GM23248 (cell line): ENCODE measurements around the gene RFX8. TPM values are rescaled to one million over a fixed set of nuclear protein-coding genes. Genes with fewer than 3 reads are reported as not detected.

Experiments used
- DNase-seq: peaks from one replicate; pipeline ENCODE4 v3.0.0-alpha.2; 2015
- H2AFZ ChIP-seq: fragments of 200-600 bp; sonication (generic); 2 replicates; pipeline ENCODE4 v1.6.1; 2016; ENCODE audit warnings: antibody characterized with exemption
- H3F3A ChIP-seq: fragments of 200-600 bp; sonication (generic); 2 replicates; pipeline ENCODE4 v1.6.1; 2016; ENCODE audit warnings: mild to moderate bottlenecking, antibody characterized with exemption, mixed run types; ENCODE audit not compliant: insufficient read depth
- H3K27ac ChIP-seq: fragments of 200-600 bp; sonication (generic); 2 replicates; pipeline ENCODE4 v1.5.1; 2016; ENCODE audit warnings: mild to moderate bottlenecking
- H3K27me3 ChIP-seq: fragments of 200-600 bp; sonication (generic); replicated peaks from 2 replicates; pipeline ENCODE4 v1.6.1; 2016; ENCODE audit warnings: mild to moderate bottlenecking; ENCODE audit not compliant: insufficient read depth
- H3K36me3 ChIP-seq: fragments of 200-600 bp; sonication (generic); 2 replicates; pipeline ENCODE4 v1.6.1; 2016; ENCODE audit warnings: low read depth, mild to moderate bottlenecking
- H3K4me1 ChIP-seq: fragments of 200-600 bp; sonication (generic); 2 replicates; pipeline ENCODE4 v1.6.1; 2016; ENCODE audit warnings: mild to moderate bottlenecking; ENCODE audit not compliant: insufficient read depth
- H3K4me2 ChIP-seq: fragments of 200-600 bp; sonication (generic); one replicate; pipeline ENCODE4 v1.6.1; 2016; ENCODE audit warnings: mild to moderate bottlenecking; ENCODE audit not compliant: unreplicated experiment
- H3K4me3 ChIP-seq: fragments of 200-600 bp; sonication (generic); 2 replicates; pipeline ENCODE4 v1.5.1; 2016; ENCODE audit warnings: mild to moderate bottlenecking
- H3K79me2 ChIP-seq: fragments of 200-600 bp; sonication (generic); 2 replicates; pipeline ENCODE4 v1.6.1; 2016; ENCODE audit warnings: mild to moderate bottlenecking; ENCODE audit not compliant: insufficient read depth
- H3K9ac ChIP-seq: fragments of 200-600 bp; sonication (generic); 2 replicates; pipeline ENCODE4 v1.6.1; 2016; ENCODE audit warnings: mild to moderate bottlenecking
- H3K9me2 ChIP-seq: fragments of 200-600 bp; sonication (generic); 2 replicates; pipeline ENCODE4 v1.6.1; 2016; ENCODE audit warnings: mixed run types, mild to moderate bottlenecking, moderate library complexity; ENCODE audit not compliant: insufficient read depth
- H3K9me3 ChIP-seq: fragments of 200-600 bp; sonication (generic); one replicate; pipeline ENCODE4 v1.6.1; 2017; ENCODE audit warnings: low read depth
- H4K20me1 ChIP-seq: fragments of 200-600 bp; sonication (generic); 2 replicates; pipeline ENCODE4 v1.6.0; 2016; ENCODE audit not compliant: insufficient read depth
- EZH2 ChIP-seq: fragments of 200-600 bp; sonication (generic); IDR thresholded peaks from 2 replicates; pipeline ENCODE4 v1.6.1; 2018; ENCODE audit warnings: antibody characterized with exemption, mild to moderate bottlenecking; ENCODE audit not compliant: insufficient read depth, poor library complexity, severe bottlenecking
- EZH2phosphoT487 ChIP-seq: fragments of 200-600 bp; sonication (generic); IDR thresholded peaks from 2 replicates; pipeline ENCODE4 v1.6.1; 2018; ENCODE audit warnings: antibody characterized with exemption, moderate library complexity, mild to moderate bottlenecking, low read depth; ENCODE audit not compliant: insufficient read depth
- WGBS, 2 experiments: methylation state at CpG; one replicate each; pipeline ENCODE4 v1.1.6; 2015 to 2017; ENCODE audit warnings: low lambda C conversion rate in 2 of 2, low coverage in 1 of 2; ENCODE audit errors: missing lambda C conversion rate in 2 of 2; 5-methylcytosine and 5-hydroxymethylcytosine counted together
- in situ Hi-C: fragments of 300-500 bp; cut with MboI; formaldehyde crosslinking; loops from 2 replicates; pipeline ENCODE4 v1.15.0; 2020
- polyA plus RNA-seq: library from polyadenylated mRNA; unstranded; fragments of >200 nt; fragmentation: Nextera tagmentation; extraction: Ambion mirVana; gene quantifications from 2 replicates; pipeline ENCODE4 v1.2.1, GENCODE V29; 2016
- total RNA-seq: library from RNA; depleted of rRNA; stranded (reverse); fragments of >200 nt; shearing (Covaris generic); gene quantifications from 2 replicates; pipeline ENCODE4 v1.2.3, GENCODE V29; 2014

RFX8 gene
- total and polyA plus RNA-seq, 2 experiments from 2014 or later, result 5.9 to 6.4 TPM

DNA sequence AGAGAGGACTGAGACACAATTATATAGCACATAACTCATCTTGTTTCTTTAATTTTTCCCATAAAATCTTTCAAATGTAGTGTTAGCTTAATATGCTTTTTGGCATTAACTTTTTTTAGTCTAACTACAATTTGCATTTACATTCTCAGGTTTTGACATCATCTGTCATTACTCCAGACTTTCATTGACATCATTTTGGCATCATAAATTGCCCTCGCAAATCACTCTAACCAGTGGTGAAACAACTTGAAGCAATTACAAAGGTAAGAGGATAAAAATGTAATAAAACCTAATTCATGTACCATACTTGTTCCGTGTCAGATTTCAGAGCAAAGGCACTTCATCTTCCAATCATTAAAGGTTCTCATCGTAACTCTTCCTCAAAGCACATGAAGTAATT lies 41.4 kb downstream of the RFX8 start:
- Histone ChIP-seq H3K4me2 (no peak overlapping the region), H3F3A (peaks cover 41% of the 10 kb centered on the region), H3K9ac (peak overlapping the region; percentile 53), H3K4me3 (no peak overlapping the region), H3K27ac (peak overlapping the region; percentile 87), H3K9me2 (no peaks in the 10 kb centered on the region), H4K20me1 (no peaks in the 10 kb centered on the region), H3K79me2 (no peaks in the 10 kb centered on the region; the same call in 1 of the 2 replicates), H3K27me3 (no peaks in the 10 kb centered on the region), H3K4me1 (peaks cover 45% of the 10 kb centered on the region), H3K36me3 (no peaks in the 10 kb centered on the region), H2AFZ (no peak overlapping the region), H3K9me3 (no peaks in the 10 kb centered on the region)
- in situ Hi-C loops, result no loop called here
- 46 to 57% methylated on average over 3 of the region's 3 CpGs for WGBS, 2 experiments
- peak; percentile 11 for DNase-seq
- TF ChIP-seq EZH2phosphoT487 (no peak), EZH2 (no peak)

DNA sequence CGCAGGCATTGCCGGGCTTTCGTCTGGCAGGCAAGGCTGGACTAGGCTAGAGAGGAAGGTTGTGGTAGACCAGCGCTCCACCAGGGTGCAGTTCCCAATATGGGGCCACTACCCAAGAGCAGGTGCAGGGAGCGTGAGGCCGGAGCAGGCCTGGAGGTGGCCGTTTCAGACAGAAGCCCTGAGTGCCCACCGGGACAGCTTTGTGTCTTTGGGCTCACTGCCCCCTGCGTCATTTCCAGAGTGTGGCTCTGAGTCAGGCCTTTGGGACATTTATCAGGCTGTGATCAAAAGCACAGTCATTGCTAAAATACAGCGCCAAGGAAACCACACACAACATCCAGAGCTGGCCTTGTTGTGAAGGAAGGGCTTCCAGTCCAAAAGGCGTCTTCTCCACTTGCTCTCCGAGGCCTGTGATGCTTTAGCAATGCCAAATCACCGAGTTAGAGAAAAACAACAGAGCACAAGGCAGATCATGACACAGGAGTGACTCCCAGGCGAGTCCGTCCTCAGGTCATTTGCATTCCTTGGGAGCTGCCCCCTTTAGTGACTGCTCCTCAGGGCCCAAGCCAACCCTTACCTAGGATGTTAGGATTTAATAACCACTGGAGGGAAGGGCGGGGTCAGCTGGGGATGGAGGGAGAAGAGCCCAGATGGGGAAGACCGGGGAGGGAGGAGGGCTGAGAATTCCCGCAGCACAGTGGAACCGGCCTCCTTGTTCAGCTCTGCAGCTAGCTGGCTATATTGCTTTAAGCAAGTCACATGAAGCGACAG lies 42.3 kb downstream of the RFX8 start:
- H3K9me3 ChIP-seq, result no peaks in the 10 kb centered on the region
- no peaks in the 10 kb centered on the region for H3K27me3 ChIP-seq
- no peak overlapping the region for H3K4me3 ChIP-seq
- peak overlapping the region; percentile 53 for H3K9ac ChIP-seq
- 0 out of 2 replicates have a peak overlapping the region, but pooled peaks have one; percentile 9 for H2AFZ ChIP-seq
- WGBS, 2 experiments, result 33 to 34% methylated on average over 19 to 20 of the region's 20 CpGs
- H3K79me2 ChIP-seq, result no peaks in the 10 kb centered on the region; the same call in 1 of the 2 replicates
- H3K9me2 ChIP-seq, result no peaks in the 10 kb centered on the region
- H3K4me1 ChIP-seq, result peaks cover 45% of the 10 kb centered on the region
- in situ Hi-C loops, result no loop called here
- no peak for TF ChIP-seq EZH2phosphoT487
- no peak for TF ChIP-seq EZH2
- H3K36me3 ChIP-seq, result no peaks in the 10 kb centered on the region
- no peaks in the 10 kb centered on the region for H4K20me1 ChIP-seq
- peak; percentile 91 for DNase-seq
- H3K4me2 ChIP-seq, result no peak overlapping the region
- H3F3A ChIP-seq, result peaks cover 41% of the 10 kb centered on the region
- H3K27ac ChIP-seq, result peak overlapping the region; percentile 87

GRCh38 chr2:101431486-101431885 lies 43.4 kb downstream of the RFX8 start:
- DNase-seq, result peak; percentile 73
- H3K4me3 ChIP-seq, result no peak overlapping the region
- H3K4me2 ChIP-seq, result peak overlapping the region; percentile 26
- H3K4me1 ChIP-seq, result peaks cover 45% of the 10 kb centered on the region
- 26 to 29% methylated on average over 4 of the region's 4 CpGs for WGBS, 2 experiments
- H3K36me3 ChIP-seq, result no peaks in the 10 kb centered on the region
- H3F3A ChIP-seq, result peaks cover 38% of the 10 kb centered on the region
- TF ChIP-seq EZH2, result no peak
- TF ChIP-seq EZH2phosphoT487, result no peak
- peak overlapping the region; percentile 87 for H3K27ac ChIP-seq
- peak overlapping the region; percentile 53; the same call in 1 of the 2 replicates for H3K9ac ChIP-seq
- no peaks in the 10 kb centered on the region for H3K9me3 ChIP-seq
- H3K79me2 ChIP-seq, result no peaks in the 10 kb centered on the region; the same call in 1 of the 2 replicates
- H3K9me2 ChIP-seq, result no peaks in the 10 kb centered on the region
- in situ Hi-C loops, result no loop called here
- no peak overlapping the region for H2AFZ ChIP-seq
- no peaks in the 10 kb centered on the region for H3K27me3 ChIP-seq
- H4K20me1 ChIP-seq, result no peaks in the 10 kb centered on the region

DNA sequence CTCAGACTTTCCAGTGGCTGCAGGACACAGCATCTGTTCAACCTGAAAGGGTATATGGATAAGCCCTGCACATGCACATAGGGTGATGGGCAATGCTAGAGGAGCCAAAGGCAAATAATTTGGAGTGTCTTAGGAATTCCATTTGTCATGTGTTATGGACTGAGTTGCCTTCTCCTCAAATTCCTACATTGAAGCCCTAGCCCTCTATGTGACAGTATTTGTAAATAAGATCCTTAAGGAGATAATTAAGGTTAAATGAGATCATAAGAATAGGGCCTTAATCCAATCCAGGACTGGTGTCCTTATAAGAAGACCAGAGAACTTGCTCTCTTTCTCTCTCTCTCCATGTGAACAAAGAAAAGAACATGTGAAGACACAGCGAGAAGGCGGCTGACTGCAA lies 44.8 kb downstream of the RFX8 start:
- no peaks in the 10 kb centered on the region for H3K79me2 ChIP-seq
- H3K4me1 ChIP-seq, result peaks cover 37% of the 10 kb centered on the region

More for the DNA sequence above, 44.8 kb downstream of the RFX8 start:
- in situ Hi-C loops, result no loop called here
- Histone ChIP-seq H3K27me3 (no peaks in the 10 kb centered on the region), H3K4me3 (no peak overlapping the region), H4K20me1 (no peaks in the 10 kb centered on the region), H3K27ac (no peak overlapping the region), H3K9me3 (no peaks in the 10 kb centered on the region), H3K4me2 (no peak overlapping the region), H3K9me2 (no peaks in the 10 kb centered on the region), H3K36me3 (no peaks in the 10 kb centered on the region; the same call in 1 of the 2 replicates), H3K9ac (no peak overlapping the region), H2AFZ (no peak overlapping the region), H3F3A (peaks cover 28% of the 10 kb centered on the region)
- WGBS, 2 experiments, result 79 to 84% methylated on average over 2 of the region's 2 CpGs
- DNase-seq, result peak; percentile 24
- no peak for TF ChIP-seq EZH2phosphoT487
